IMR-90 (cell line): ENCODE data around the gene CEBPB. TPM values are rescaled to one million over a fixed set of nuclear protein-coding genes. Genes with fewer than 3 reads are reported as not detected.

Experiments
- ATAC-seq: fragments of 200-7000 bp; cut with Tn5 transposase; 2 replicates; pipeline ENCODE4 v1.9.1; 2020; ENCODE audit warnings: low read depth, mild to moderate bottlenecking, moderate library complexity
- BruUV-seq: library from RNA; stranded (reverse); fragments of 400-500 nt; replicated peaks from 2 replicates; lab custom pipeline; 2021; lab: Mats Ljungman, UMichigan
- CTCF ChIA-PET: fragments of 300-600 bp; formaldehyde crosslinking; extraction: SDS; loops from one replicate; lab custom pipeline; 2021; ENCODE audit warnings: antibody characterized with exemption; lab: Yijun Ruan, JAX
- POLR2A ChIA-PET: fragments of 300-600 bp; sonication (Branson Sonifier 250); formaldehyde crosslinking; loops from one replicate; lab custom pipeline; 2022; ENCODE audit warnings: antibody characterized with exemption; ENCODE audit not compliant: unreplicated experiment; lab: Charles Lee
- DNase-seq: peaks from one replicate; pipeline ENCODE4 v3.0.0; 2013
- H2AFZ ChIP-seq: replicated peaks from 2 replicates; pipeline ENCODE3; 2013; ENCODE audit warnings: low read length, mild to moderate bottlenecking; ENCODE audit not compliant: poor library complexity
- H2AK5ac ChIP-seq: 2 replicates; pipeline ENCODE4 v1.6.1; 2013; ENCODE audit warnings: low read depth, low read length, inconsistent platforms
- H2AK9ac ChIP-seq: replicated peaks from 2 replicates; pipeline ENCODE3; 2013; ENCODE audit warnings: mild to moderate bottlenecking, low read depth, low read length, moderate library complexity; ENCODE audit not compliant: poor library complexity
- H2BK120ac ChIP-seq: 2 replicates; pipeline ENCODE4 v1.6.1; 2013; ENCODE audit warnings: low read depth, low read length, inconsistent platforms
- H2BK15ac ChIP-seq: 3 replicates; pipeline ENCODE4 v1.6.1; 2013; ENCODE audit warnings: low read depth, low read length, inconsistent platforms
- H2BK20ac ChIP-seq: 2 replicates; pipeline ENCODE4 v1.6.1; 2013; ENCODE audit warnings: low read depth, mild to moderate bottlenecking, inconsistent platforms, low read length, moderate library complexity
- H2BK5ac ChIP-seq: 2 replicates; pipeline ENCODE4 v1.6.1; 2013; ENCODE audit warnings: mild to moderate bottlenecking, low read depth, low read length, inconsistent platforms; ENCODE audit not compliant: poor library complexity, severe bottlenecking
- H3K14ac ChIP-seq: replicated peaks from 2 replicates; pipeline ENCODE4 v1.6.1; 2013; ENCODE audit warnings: low read depth, low read length, inconsistent platforms
- H3K18ac ChIP-seq: 2 replicates; pipeline ENCODE4 v1.6.1; 2013; ENCODE audit warnings: low read depth, low read length, control low read depth
- H3K23ac ChIP-seq: 2 replicates; pipeline ENCODE4 v1.6.1; 2013; ENCODE audit warnings: low read depth, low read length, inconsistent platforms
- H3K27ac ChIP-seq: 2 replicates; pipeline ENCODE4 v1.5.1; 2013; ENCODE audit warnings: mild to moderate bottlenecking, control low read depth, low read length; ENCODE audit not compliant: insufficient read depth
- H3K27me3 ChIP-seq: 2 replicates; pipeline ENCODE4 v1.6.1; 2013; ENCODE audit warnings: low read length; ENCODE audit not compliant: control insufficient read depth, insufficient read depth
- H3K36me3 ChIP-seq: 2 replicates; pipeline ENCODE4 v1.6.1; 2013; ENCODE audit warnings: low read length, mixed read lengths; ENCODE audit not compliant: control insufficient read depth, insufficient read depth
- H3K4ac ChIP-seq: 2 replicates; pipeline ENCODE4 v1.6.1; 2013; ENCODE audit warnings: low read depth, low read length, inconsistent platforms
- H3K4me1 ChIP-seq: 2 replicates; pipeline ENCODE4 v1.6.1; 2013; ENCODE audit warnings: low read length, mixed read lengths; ENCODE audit not compliant: control insufficient read depth, insufficient read depth
- H3K4me2 ChIP-seq: 2 replicates; pipeline ENCODE4 v1.6.1; 2013; ENCODE audit warnings: low read depth, mild to moderate bottlenecking, control low read depth, low read length, moderate library complexity
- H3K4me3 ChIP-seq: 2 replicates; pipeline ENCODE4 v1.5.1; 2013; ENCODE audit warnings: low read depth, mild to moderate bottlenecking, control low read depth, low read length, moderate library complexity; ENCODE audit not compliant: insufficient read depth
- H3K56ac ChIP-seq: 2 replicates; pipeline ENCODE4 v1.6.1; 2013; ENCODE audit warnings: low read length, inconsistent platforms; ENCODE audit not compliant: insufficient read depth; ENCODE audit errors: extremely low read depth
- H3K79me1 ChIP-seq, 2 experiments: 2 replicates each; pipeline ENCODE4 v1.6.1; 2013; ENCODE audit warnings: low read length in 2 of 2, inconsistent platforms in 1 of 2, low read depth in 1 of 2
- H3K9ac ChIP-seq: 2 replicates; pipeline ENCODE4 v1.6.1; 2013; ENCODE audit warnings: low read depth, low read length, control low read depth
- H3K9me1 ChIP-seq: 2 replicates; pipeline ENCODE4 v1.6.1; 2013; ENCODE audit warnings: low read length, inconsistent platforms; ENCODE audit not compliant: insufficient read depth
- H3K9me3 ChIP-seq: 2 replicates; pipeline ENCODE4 v1.6.1; 2013; ENCODE audit warnings: low read length; ENCODE audit not compliant: control insufficient read depth, insufficient read depth
- H4K20me1 ChIP-seq: 2 replicates; pipeline ENCODE4 v1.6.1; 2013; ENCODE audit warnings: low read length, inconsistent platforms; ENCODE audit not compliant: insufficient read depth
- H4K5ac ChIP-seq: 2 replicates; pipeline ENCODE4 v1.6.1; 2013; ENCODE audit warnings: mild to moderate bottlenecking, low read depth, low read length, control low read depth
- H4K8ac ChIP-seq, 2 experiments: 2 replicates each; pipeline ENCODE4 v1.6.1; 2013; ENCODE audit warnings: low read depth in 2 of 2, low read length in 2 of 2, control low read depth in 1 of 2, inconsistent platforms in 1 of 2
- H4K91ac ChIP-seq: 2 replicates; pipeline ENCODE4 v1.6.1; 2013; ENCODE audit warnings: low read depth, low read length, inconsistent platforms; ENCODE audit not compliant: insufficient read depth
- BHLHE40 ChIP-seq: fragments of 150-350 bp; IDR thresholded peaks from 2 replicates; pipeline ENCODE4 v1.6.1; 2016; ENCODE audit warnings: mild to moderate bottlenecking, low read depth, low read length
- CEBPB ChIP-seq: IDR thresholded peaks from 2 replicates; pipeline ENCODE4 v1.6.1; 2012; ENCODE audit warnings: low read depth, low read length, improper control_type of control experiment
- CHD1 ChIP-seq: IDR thresholded peaks from 2 replicates; pipeline ENCODE4 v1.6.1; 2012; ENCODE audit warnings: low read depth, low read length, improper control_type of control experiment
- ELK1 ChIP-seq: fragments of 150-350 bp; IDR thresholded peaks from 2 replicates; pipeline ENCODE4 v1.6.1; 2016; ENCODE audit warnings: low read depth, mild to moderate bottlenecking, low read length, moderate library complexity, borderline replicate concordance
- FOS ChIP-seq: fragments of 150-350 bp; IDR thresholded peaks from 2 replicates; pipeline ENCODE4 v1.6.1; 2016; ENCODE audit warnings: low read depth, low read length
- MAFK ChIP-seq: IDR thresholded peaks from 2 replicates; pipeline ENCODE4 v1.6.1; 2012; ENCODE audit warnings: low read depth, low read length, improper control_type of control experiment
- MAZ ChIP-seq: IDR thresholded peaks from 2 replicates; pipeline ENCODE4 v1.6.1; 2012; ENCODE audit warnings: low read depth, mild to moderate bottlenecking, low read length, improper control_type of control experiment, moderate library complexity, borderline replicate concordance
- MXI1 ChIP-seq: IDR thresholded peaks from 2 replicates; pipeline ENCODE4 v1.6.1; 2012; ENCODE audit warnings: low read depth, mild to moderate bottlenecking, low read length, moderate library complexity, borderline replicate concordance
- NFE2L2 ChIP-seq: fragments of 150-350 bp; IDR thresholded peaks from 2 replicates; pipeline ENCODE4 v1.6.1; 2016; ENCODE audit warnings: low read depth, mild to moderate bottlenecking, low read length
- POLR2A ChIP-seq: IDR thresholded peaks from 2 replicates; pipeline ENCODE4 v1.6.1; 2012; ENCODE audit warnings: mild to moderate bottlenecking, low read depth, low read length
- RAD21 ChIP-seq: IDR thresholded peaks from 2 replicates; pipeline ENCODE4 v1.6.1; 2012; ENCODE audit warnings: low read length, improper control_type of control experiment
- RCOR1 ChIP-seq: IDR thresholded peaks from 2 replicates; pipeline ENCODE4 v1.6.1; 2012; ENCODE audit warnings: mild to moderate bottlenecking, low read length, improper control_type of control experiment; ENCODE audit not compliant: insufficient replicate concordance
- RFX5 ChIP-seq: IDR thresholded peaks from 2 replicates; pipeline ENCODE4 v1.8.0; 2012; ENCODE audit warnings: low read depth, mild to moderate bottlenecking, low read length, moderate library complexity
- SMC3 ChIP-seq: fragments of 150-350 bp; IDR thresholded peaks from 2 replicates; pipeline ENCODE4 v1.6.1; 2016; ENCODE audit warnings: low read depth, mild to moderate bottlenecking, antibody characterized with exemption, low read length, moderate library complexity
- USF2 ChIP-seq: fragments of 150-350 bp; IDR thresholded peaks from 2 replicates; pipeline ENCODE4 v1.6.1; 2017; ENCODE audit warnings: mild to moderate bottlenecking, antibody characterized with exemption, low read length, low read depth
- WGBS, 2 experiments: methylation state at CpG; one replicate each; pipeline versions ENCODE4 v1.1.5 to v1.1.7; 2013; ENCODE audit warnings: missing lambda C conversion rate in 2 of 2; ENCODE audit not compliant: insufficient read length in 1 of 2; ENCODE audit errors: extremely low coverage in 2 of 2; 5-methylcytosine and 5-hydroxymethylcytosine counted together
- dilution Hi-C: fragments of 300-500 bp; cut with HindIII; formaldehyde crosslinking; loops from one replicate; pipeline ENCODE4 v1.14.3; 2018; ENCODE audit warnings: low sequenced_read_pairs; ENCODE audit not compliant: unreplicated experiment
- in situ Hi-C: fragments of 300-500 bp; cut with MboI; formaldehyde crosslinking; loops from 3 replicates; pipeline ENCODE4 v1.14.3; 2019; ENCODE audit warnings: low sequenced_read_pairs, inconsistent platforms, mixed read lengths
- intact Hi-C: fragments of 100-400 bp; cut with micrococcal nuclease; formaldehyde crosslinking; loops from 2 replicates; pipeline ENCODE4 v1.10.0; 2022
- polyA plus RNA-seq, 3 experiments: library from polyadenylated mRNA; depleted of rRNA; stranded (reverse); fragments of >200 nt; gene quantifications; 2 replicates each; pipeline ENCODE4 v1.2.3, GENCODE V29; 2012; ENCODE audit warnings: low replicate concordance in 1 of 3
- total RNA-seq: library from RNA; depleted of rRNA; stranded (reverse); fragments of >200 nt; gene quantifications from 2 replicates; pipeline ENCODE4 v1.2.3, GENCODE V29; 2012
- TF ChIP-seq, protein P1 (sequence below): conservative IDR thresholded peaks from 2 replicates; pipeline ENCODE4 v1.5.1; 2012; ENCODE audit warnings: mild to moderate bottlenecking, low read depth, low read length, improper control_type of control experiment

Gene CEBPB
- total and polyA plus RNA-seq, 2 of the 4 experiments (the other 2 are of a cell fraction), result 3.4 to 17.4 TPM

DNA sequence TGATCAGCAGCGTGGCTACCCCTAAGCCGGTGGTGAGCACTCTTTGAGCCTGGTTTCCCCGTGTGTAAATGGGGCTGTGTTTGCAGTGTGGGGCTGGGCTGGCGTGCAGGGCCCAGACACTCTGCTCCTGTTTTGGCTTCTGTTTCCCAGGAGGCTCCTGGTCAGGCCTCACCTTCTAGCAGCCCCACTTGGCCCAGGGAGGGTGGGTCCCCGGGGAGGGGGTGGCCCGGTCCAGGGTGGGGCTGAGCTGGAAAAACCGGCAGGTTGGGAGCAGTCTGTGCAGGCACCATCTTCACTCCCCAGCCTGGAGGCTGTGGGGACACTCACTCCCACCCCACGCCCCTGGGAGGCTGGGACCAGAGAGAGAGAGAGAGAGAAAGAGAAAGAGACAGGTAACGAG lies 25.3 kb downstream of the CEBPB start:
- H2BK20ac ChIP-seq, result no peak overlapping the region
- H3K18ac ChIP-seq, result no peak overlapping the region
- H3K56ac ChIP-seq, result no peak overlapping the region
- DNase-seq, result no peak
- WGBS, 2 experiments, result 100% methylated on average over 1 of the region's 9 CpGs; no CpG with 5 or more reads in 1 of the 2 experiments
- peaks cover 5% of the 10 kb centered on the region; the same call in 1 of the 2 replicates for H3K9me1 ChIP-seq
- H4K8ac ChIP-seq, result no peak overlapping the region
- dilution Hi-C loops (no loop called here), intact Hi-C loops (no loop called here), in situ Hi-C loops (no loop called here)
- no peak overlapping the region for H3K27ac ChIP-seq
- no peak overlapping the region for H2AK9ac ChIP-seq
- CTCF ChIA-PET, result no interaction called here
- H3K4me2 ChIP-seq, result no peak overlapping the region
- H3K79me1 ChIP-seq, result no peaks in the 10 kb centered on the region
- H2BK15ac ChIP-seq, result no peak overlapping the region; the same call in 2 of the 3 replicates
- no peak overlapping the region for H4K5ac ChIP-seq
- H3K14ac ChIP-seq, result no peak overlapping the region
- H3K4ac ChIP-seq, result peak overlapping the region; percentile 48; the same call in 1 of the 2 replicates
- no peak overlapping the region for H2AFZ ChIP-seq
- POLR2A ChIA-PET, result no interaction called here
- 0 out of 2 replicates have a peak, but pooled peaks cover 3% of the 10 kb centered on the region for H3K9me3 ChIP-seq
- H3K23ac ChIP-seq, result no peak overlapping the region
- no peak for TF ChIP-seq NFE2L2
- no peak for TF ChIP-seq MXI1
- TF ChIP-seq BHLHE40, result no peak
- TF ChIP-seq FOS, result no peak
- TF ChIP-seq, protein P1, sequence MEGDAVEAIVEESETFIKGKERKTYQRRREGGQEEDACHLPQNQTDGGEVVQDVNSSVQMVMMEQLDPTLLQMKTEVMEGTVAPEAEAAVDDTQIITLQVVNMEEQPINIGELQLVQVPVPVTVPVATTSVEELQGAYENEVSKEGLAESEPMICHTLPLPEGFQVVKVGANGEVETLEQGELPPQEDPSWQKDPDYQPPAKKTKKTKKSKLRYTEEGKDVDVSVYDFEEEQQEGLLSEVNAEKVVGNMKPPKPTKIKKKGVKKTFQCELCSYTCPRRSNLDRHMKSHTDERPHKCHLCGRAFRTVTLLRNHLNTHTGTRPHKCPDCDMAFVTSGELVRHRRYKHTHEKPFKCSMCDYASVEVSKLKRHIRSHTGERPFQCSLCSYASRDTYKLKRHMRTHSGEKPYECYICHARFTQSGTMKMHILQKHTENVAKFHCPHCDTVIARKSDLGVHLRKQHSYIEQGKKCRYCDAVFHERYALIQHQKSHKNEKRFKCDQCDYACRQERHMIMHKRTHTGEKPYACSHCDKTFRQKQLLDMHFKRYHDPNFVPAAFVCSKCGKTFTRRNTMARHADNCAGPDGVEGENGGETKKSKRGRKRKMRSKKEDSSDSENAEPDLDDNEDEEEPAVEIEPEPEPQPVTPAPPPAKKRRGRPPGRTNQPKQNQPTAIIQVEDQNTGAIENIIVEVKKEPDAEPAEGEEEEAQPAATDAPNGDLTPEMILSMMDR, result no peak
- no peak for TF ChIP-seq CHD1
- no peak for TF ChIP-seq POLR2A
- TF ChIP-seq USF2, result no peak
- TF ChIP-seq MAFK, result no peak
- no peak for TF ChIP-seq RCOR1
- no peak for TF ChIP-seq CEBPB
- no peak for TF ChIP-seq SMC3
- no peak for TF ChIP-seq MAZ
- no peak for TF ChIP-seq RAD21
- no peak for TF ChIP-seq RFX5
- no peak for TF ChIP-seq ELK1
- no peak overlapping the region for H4K91ac ChIP-seq
- H3K4me1 ChIP-seq, result peaks cover 5% of the 10 kb centered on the region
- H2BK5ac ChIP-seq, result no peak overlapping the region
- no TSS peak for BruUV-seq
- H3K36me3 ChIP-seq, result no peaks in the 10 kb centered on the region
- H2AK5ac ChIP-seq, result no peak overlapping the region
- no peak overlapping the region for H3K9ac ChIP-seq
- H2BK120ac ChIP-seq, result no peak overlapping the region
- ATAC-seq, result no peak
- no peak overlapping the region for H3K4me3 ChIP-seq
- H3K27me3 ChIP-seq, result no peaks in the 10 kb centered on the region; the same call in 1 of the 2 replicates
- H4K20me1 ChIP-seq, result no peaks in the 10 kb centered on the region
